A549 (cell line): ENCODE results near the gene TRIO. TPM values are rescaled to one million over a fixed set of nuclear protein-coding genes. Genes with fewer than 3 reads are reported as not detected.

ENCODE experiments used
- ATAC-seq, 2 experiments: fragments of 200-7000 bp in 1 of 2; fragments of >200 bp in 1 of 2; cut with Nextera tagmentation in 1 of 2; cut with Tn5 transposase in 1 of 2; 3 replicates each; pipeline versions ENCODE4 v1.8.0 to v1.9.1; 2018 to 2020; ENCODE audit warnings: mild to moderate bottlenecking in 1 of 2, moderate library complexity in 1 of 2
- CTCF ChIA-PET: fragments of 300-600 bp; sonication (Branson Sonifier 250); formaldehyde crosslinking; extraction: SDS; loops from one replicate; lab custom pipeline; 2021; ENCODE audit warnings: antibody characterized with exemption, inconsistent platforms; lab: Yijun Ruan, JAX
- POLR2A ChIA-PET: fragments of 350-600 bp; formaldehyde crosslinking; extraction: SDS; loops from one replicate; lab custom pipeline; 2021; ENCODE audit warnings: antibody characterized with exemption, inconsistent platforms; lab: Yijun Ruan, JAX
- DNase-seq, 2 experiments: peaks; one replicate each; pipeline versions ENCODE4 v3.0.0 to v3.0.0-alpha.2; 2011 to 2016; ENCODE audit warnings: low read depth in 1 of 2, low spot score in 1 of 2
- FAIRE-seq: peaks from 2 replicates; lab custom pipeline; 2011; peaks lifted over from hg19 to GRCh38; lab: Jason Lieb, UNC
- H3K27ac ChIP-seq, 2 experiments: fragments of >200 bp; sonication (Bioruptor Twin); formaldehyde crosslinking; 3 replicates each; pipeline ENCODE4 v1.5.1; 2016 to 2017
- H3K4me1 ChIP-seq: fragments of >200 bp; sonication (Bioruptor Twin); formaldehyde crosslinking; 3 replicates; pipeline ENCODE4 v1.6.1; 2016
- H3K4me2 ChIP-seq: fragments of >200 bp; sonication (Bioruptor Twin); formaldehyde crosslinking; 3 replicates; pipeline ENCODE4 v1.6.1; 2016
- H3K4me3 ChIP-seq: fragments of >200 bp; sonication (Bioruptor Twin); formaldehyde crosslinking; 3 replicates; pipeline ENCODE4 v1.5.1; 2016
- H3K9me3 ChIP-seq: fragments of >200 bp; sonication (Bioruptor Twin); formaldehyde crosslinking; 3 replicates; pipeline ENCODE4 v1.6.1; 2016
- CEBPB ChIP-seq, 2 experiments: fragments of >200 bp in 1 of 2; sonication (Bioruptor Twin) in 1 of 2; formaldehyde crosslinking in 1 of 2; IDR thresholded peaks; 2 replicates each; pipeline ENCODE4 v1.6.1; 2012 to 2016
- CTCF ChIP-seq: fragments of >200 bp; sonication (Bioruptor Twin); formaldehyde crosslinking; IDR thresholded peaks from 3 replicates; pipeline ENCODE4 v1.5.1; 2016
- EP300 ChIP-seq, 2 experiments: fragments of >200 bp; sonication (Bioruptor Twin); formaldehyde crosslinking; IDR thresholded peaks; 2 replicates in 1 of 2; 3 replicates in 1 of 2; pipeline ENCODE4 v1.6.1; 2016 to 2017
- FOSL2 ChIP-seq, 2 experiments: fragments of 450-650 bp in 1 of 2; fragments of >200 bp in 1 of 2; sonication (Bioruptor Twin) in 1 of 2; formaldehyde crosslinking; IDR thresholded peaks; 2 replicates each; pipeline versions ENCODE4 v1.5.0 to v1.6.1; 2016 to 2020; ENCODE audit warnings: mild to moderate bottlenecking in 1 of 2, moderate library complexity in 1 of 2
- FOXS1 ChIP-seq: fragments of 250-450 bp; sonication (Bioruptor Pico); IDR thresholded peaks from 2 replicates; pipeline ENCODE4 v1.5.0; 2020; ENCODE audit warnings: mild to moderate bottlenecking, moderate library complexity
- GATA3 ChIP-seq: IDR thresholded peaks from 2 replicates; pipeline ENCODE4 v1.6.1; 2012; ENCODE audit warnings: borderline replicate concordance
- HDAC2 ChIP-seq: fragments of 200-600 bp; sonication (generic); IDR thresholded peaks from 2 replicates; pipeline ENCODE4 v1.6.1; 2016
- HEYL ChIP-seq: fragments of 250-450 bp; sonication (Bioruptor Pico); IDR thresholded peaks from 2 replicates; pipeline ENCODE4 v1.8.0; 2021; ENCODE audit warnings: mild to moderate bottlenecking, moderate library complexity
- HOXA7 ChIP-seq: fragments of 250-450 bp; sonication (Bioruptor Pico); IDR thresholded peaks from 2 replicates; pipeline ENCODE4 v1.5.0; 2020; ENCODE audit warnings: mild to moderate bottlenecking, moderate library complexity
- HOXB13 ChIP-seq: fragments of 250-450 bp; sonication (Bioruptor Pico); IDR thresholded peaks from 2 replicates; pipeline ENCODE4 v1.5.0; 2020; ENCODE audit warnings: low read depth, mild to moderate bottlenecking, moderate library complexity
- HOXB5 ChIP-seq: fragments of 250-450 bp; sonication (Bioruptor Pico); IDR thresholded peaks from 2 replicates; pipeline ENCODE4 v1.5.0; 2020; ENCODE audit warnings: mild to moderate bottlenecking, moderate library complexity
- JUN ChIP-seq, 2 experiments: fragments of >200 bp; sonication (Bioruptor Twin); formaldehyde crosslinking; IDR thresholded peaks; 2 replicates in 1 of 2; 3 replicates in 1 of 2; pipeline ENCODE4 v1.6.1; 2016 to 2017
- JUNB ChIP-seq: fragments of >200 bp; sonication (Bioruptor Twin); formaldehyde crosslinking; IDR thresholded peaks from 2 replicates; pipeline ENCODE4 v1.6.1; 2016
- KDM5A ChIP-seq: fragments of 200-600 bp; sonication (generic); IDR thresholded peaks from 2 replicates; pipeline ENCODE4 v1.6.1; 2016; ENCODE audit warnings: antibody characterized with exemption, mild to moderate bottlenecking
- MAFK ChIP-seq: fragments of 450-650 bp; IDR thresholded peaks from 2 replicates; pipeline ENCODE4 v1.6.1; 2014; ENCODE audit not compliant: partially characterized antibody
- MAX ChIP-seq: IDR thresholded peaks from 2 replicates; pipeline ENCODE4 v1.6.1; 2012
- NFE2L2 ChIP-seq: fragments of 150-350 bp; conservative IDR thresholded peaks from 2 replicates; pipeline ENCODE4 v1.6.1; 2014; ENCODE audit warnings: low read length
- PBX3 ChIP-seq: IDR thresholded peaks from 2 replicates; pipeline ENCODE4 v1.6.1; 2012
- RAD21 ChIP-seq, 2 experiments: fragments of >200 bp in 1 of 2; sonication (Bioruptor Twin) in 1 of 2; formaldehyde crosslinking in 1 of 2; IDR thresholded peaks in 1 of 2; conservative IDR thresholded peaks in 1 of 2; 2 replicates in 1 of 2; 3 replicates in 1 of 2; pipeline ENCODE4 v1.6.1; 2012 to 2018; ENCODE audit warnings: inconsistent platforms in 1 of 2
- RARB ChIP-seq: fragments of 250-450 bp; sonication (Bioruptor Pico); IDR thresholded peaks from 2 replicates; pipeline ENCODE4 v1.8.0; 2021; ENCODE audit warnings: mild to moderate bottlenecking, moderate library complexity
- SMC3 ChIP-seq: fragments of >200 bp; sonication (Bioruptor Twin); formaldehyde crosslinking; IDR thresholded peaks from 3 replicates; pipeline ENCODE4 v1.6.1; 2018; ENCODE audit warnings: inconsistent platforms
- TFCP2L1 ChIP-seq: fragments of 250-450 bp; sonication (Bioruptor Pico); IDR thresholded peaks from 2 replicates; pipeline ENCODE4 v1.5.0; 2021; ENCODE audit warnings: mild to moderate bottlenecking
- WGBS: methylation state at CpG from one replicate; pipeline ENCODE4 v1.1.6; 2017; ENCODE audit errors: missing lambda C conversion rate; 5-methylcytosine and 5-hydroxymethylcytosine counted together
- polyA plus RNA-seq, 4 experiments: library from polyadenylated mRNA; depleted of rRNA in 3 of 4; stranded (reverse); fragments of >200 nt; fragmentation: RNase III in 1 of 4; extraction: RNeasy Plus Mini Kit Qiagen cat#74134 plus additional on column Dnase treatment in 1 of 4; gene quantifications; 2 replicates in 3 of 4; 3 replicates in 1 of 4; pipeline ENCODE4 v1.2.3, GENCODE V29; 2011 to 2017
- TF ChIP-seq, protein P1 (sequence below): fragments of 450-650 bp; IDR thresholded peaks from 2 replicates; pipeline ENCODE4 v1.6.1; 2014; ENCODE audit warnings: antibody characterized with exemption
- TF ChIP-seq, protein P2 (sequence below): fragments of 250-450 bp; sonication (Bioruptor Pico); IDR thresholded peaks from 2 replicates; pipeline ENCODE4 v1.5.0; 2020; ENCODE audit warnings: low read depth, mild to moderate bottlenecking, moderate library complexity

TRIO gene
- polyA plus RNA-seq, 2 of the 4 experiments (the other 2 are of a cell fraction) = 47.5 to 79.0 TPM

- H3K4me3 ChIP-seq = no peak overlapping the region
- FAIRE-seq (no peak), DNase-seq (peak; percentile 69 to 83), ATAC-seq (peak; percentile 62 to 66)
- peak overlapping the region; percentile 66 to 84 for H3K27ac ChIP-seq
- peak overlapping the region; percentile 81 for H3K4me2 ChIP-seq
- WGBS = 16% methylated on average over 6 of the region's 6 CpGs
- CTCF ChIA-PET = interaction anchor here (0.9 to 5.2 kb wide), 10 partner anchors 9 to 281 kb away, joined by 3 to 53 read pairs (median 8); partner anchors contain the start of gene TRIO
- TF ChIP-seq HOXA7 (no peak), HEYL (CRISPR knock-in tag) (0 out of 2 replicates have a peak, but pooled peaks have one; percentile 19), HOXB13 (no peak), NFE2L2 (peak; percentile 49; the same call in 1 of the 2 replicates), EP300 (IDR thresholded peaks at IDR 0.05) (peak; percentile 19 to 58; a peak in 2 of 5 replicates), CEBPB (IDR thresholded peaks at IDR 0.05) (peak in 1 of 2 experiments; percentile 50; a peak in 1 of 4 replicates), RAD21 (conservative IDR thresholded peaks at IDR 0.05 in 1 of 2, IDR thresholded peaks at IDR 0.05 in 1 of 2) (0 out of 5 replicates have a peak, but pooled peaks of 1 of the 2 experiments have one; percentile 14), CTCF (no peak), JUNB (peak; percentile 76), HOXB5 (CRISPR knock-in tag) (no peak), HDAC2 (no peak), FOSL2 (IDR thresholded peaks at IDR 0.05) (peak; percentile 69; the same call in 1 of the 2 replicates), FOSL2 (CRISPR knock-in tag; IDR thresholded peaks at IDR 0.05) (peak; percentile 90), FOXS1 (CRISPR knock-in tag) (no peak), GATA3 (peak; percentile 98), RARB (CRISPR knock-in tag) (no peak), MAX (peak; percentile 79), MAFK (peak; percentile 84), TFCP2L1 (CRISPR knock-in tag) (no peak), SMC3 (0 out of 3 replicates have a peak, but pooled peaks have one; percentile 7), PBX3 (0 out of 2 replicates have a peak, but pooled peaks have one; percentile 27), JUN (IDR thresholded peaks at IDR 0.05) (peak in 1 of 2 experiments; percentile 45; a peak in 1 of 5 replicates), KDM5A (no peak)
- TF ChIP-seq, protein P1, sequence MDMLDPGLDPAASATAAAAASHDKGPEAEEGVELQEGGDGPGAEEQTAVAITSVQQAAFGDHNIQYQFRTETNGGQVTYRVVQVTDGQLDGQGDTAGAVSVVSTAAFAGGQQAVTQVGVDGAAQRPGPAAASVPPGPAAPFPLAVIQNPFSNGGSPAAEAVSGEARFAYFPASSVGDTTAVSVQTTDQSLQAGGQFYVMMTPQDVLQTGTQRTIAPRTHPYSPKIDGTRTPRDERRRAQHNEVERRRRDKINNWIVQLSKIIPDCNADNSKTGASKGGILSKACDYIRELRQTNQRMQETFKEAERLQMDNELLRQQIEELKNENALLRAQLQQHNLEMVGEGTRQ = no peak
- TF ChIP-seq, protein P2, sequence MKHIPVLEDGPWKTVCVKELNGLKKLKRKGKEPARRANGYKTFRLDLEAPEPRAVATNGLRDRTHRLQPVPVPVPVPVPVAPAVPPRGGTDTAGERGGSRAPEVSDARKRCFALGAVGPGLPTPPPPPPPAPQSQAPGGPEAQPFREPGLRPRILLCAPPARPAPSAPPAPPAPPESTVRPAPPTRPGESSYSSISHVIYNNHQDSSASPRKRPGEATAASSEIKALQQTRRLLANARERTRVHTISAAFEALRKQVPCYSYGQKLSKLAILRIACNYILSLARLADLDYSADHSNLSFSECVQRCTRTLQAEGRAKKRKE = peak; percentile 41; the same call in 1 of the 2 replicates
- TF ChIP-seq, all 56 proteins: peak for 14
- Histone ChIP-seq H3K4me1 (peaks cover 95% of the 10 kb centered on the region), H3K9me3 (no peaks in the 10 kb centered on the region)
- POLR2A ChIA-PET = interaction anchor here (0.6 to 1.1 kb wide), 2 partner anchors 125 to 392 kb away, joined by 3 to 4 read pairs; no protein-coding TSS in a partner anchor
These were observed 125.0 kb downstream of the TRIO start for GRCh38 chr5:14267991-14268708.
